Activated T-cell treated with anti-CD3 and anti-CD28 coated beads, Interleukin-2, amount 50 U/mL, for 72 hours (primary cell): ENCODE results near the gene PRKCE. TPM values are rescaled to one million over a fixed set of nuclear protein-coding genes. Genes with fewer than 3 reads are reported as not detected.

Experiments used
- ATAC-seq, 2 donors: fragments of 150-1000 bp; cut with Tn5 transposase; replicated peaks in 1 of 2; 2 replicates each; pipeline ENCODE4 v1.10.0; 2021; ENCODE audit warnings: moderate library complexity in 2 of 2, mild to moderate bottlenecking in 1 of 2
- DNase-seq, 2 donors: peaks; one replicate each; pipeline ENCODE4 v3.0.0; 2021 to 2022; ENCODE audit warnings: mixed read lengths in 1 of 2
- H3K27ac Mint-ChIP-seq: one replicate; pipeline ENCODE4 v1.8.0; 2022; ENCODE audit warnings: mild to moderate bottlenecking, moderate library complexity, mixed read lengths
- H3K27me3 Mint-ChIP-seq: one replicate; pipeline ENCODE4 v1.8.0; 2022; ENCODE audit warnings: low read depth, mixed read lengths
- H3K36me3 Mint-ChIP-seq, 2 donors: one replicate each; pipeline ENCODE4 v1.8.0; 2022; ENCODE audit warnings: mixed read lengths in 2 of 2, mild to moderate bottlenecking in 1 of 2; ENCODE audit not compliant: insufficient read depth in 2 of 2
- H3K4me1 Mint-ChIP-seq: one replicate; pipeline ENCODE4 v1.8.0; 2022; ENCODE audit warnings: low read depth, mixed read lengths
- H3K4me3 Mint-ChIP-seq, 2 donors: one replicate each; pipeline ENCODE4 v1.8.0; 2022; ENCODE audit warnings: mild to moderate bottlenecking in 2 of 2, mixed read lengths in 2 of 2, moderate library complexity in 2 of 2
- H3K9me3 Mint-ChIP-seq, 2 donors: one replicate each; pipeline ENCODE4 v1.8.0; 2022; ENCODE audit warnings: mixed read lengths in 2 of 2
- total RNA-seq, 2 donors: library from RNA; stranded (reverse); gene quantifications; one replicate each; pipeline ENCODE4 v1.2.3, GENCODE V29; 2022

The PRKCE gene
- total RNA-seq, 2 donors from 2014 or later: 19.3 to 35.3 TPM

DNA sequence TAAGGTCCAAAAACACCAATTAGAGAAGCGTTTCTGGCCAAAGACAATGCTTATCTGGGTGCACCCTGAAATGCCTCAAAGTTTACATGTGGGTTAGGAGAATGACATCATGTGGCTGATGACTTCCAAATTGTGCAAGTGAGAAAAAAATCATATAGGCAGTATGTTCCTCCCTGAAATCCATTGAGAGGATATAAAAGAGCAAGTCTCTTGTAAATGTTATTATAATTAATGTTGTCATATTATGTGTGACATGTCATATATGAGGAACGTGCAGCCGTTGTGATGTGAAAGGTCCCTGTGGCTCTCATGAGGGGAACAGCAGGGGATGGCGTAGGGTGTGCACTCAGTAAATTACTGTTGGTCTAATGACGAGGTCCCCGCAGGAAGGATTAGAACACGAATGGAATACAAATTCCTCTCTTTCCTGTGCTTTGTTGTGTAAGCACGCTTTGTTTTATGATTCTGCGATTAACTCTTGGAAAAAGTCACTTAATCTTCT lies 290.8 kb downstream of the PRKCE start:
- H3K27me3 Mint-ChIP-seq: no peaks in the 10 kb centered on the region
- H3K4me3 Mint-ChIP-seq: no peak overlapping the region
- H3K4me1 Mint-ChIP-seq: no peaks in the 10 kb centered on the region
- no peak for DNase-seq
- ATAC-seq: no peak
- no peaks in the 10 kb centered on the region for H3K36me3 Mint-ChIP-seq
- no peaks in the 10 kb centered on the region for H3K9me3 Mint-ChIP-seq
- H3K27ac Mint-ChIP-seq: no peak overlapping the region

GRCh38 chr2:45943219-45944044 lies 292.0 kb downstream of the PRKCE start:
- H3K27ac Mint-ChIP-seq: no peak overlapping the region

GRCh38 chr2:45944074-45944473 lies 292.6 kb downstream of the PRKCE start:
- DNase-seq (no peak), ATAC-seq (no peak)
- Mint-ChIP-seq H3K4me1 (no peaks in the 10 kb centered on the region), H3K9me3 (no peaks in the 10 kb centered on the region), H3K27ac (no peak overlapping the region), H3K36me3 (no peaks in the 10 kb centered on the region), H3K4me3 (no peak overlapping the region), H3K27me3 (no peaks in the 10 kb centered on the region)

More at GRCh38 chr2:45943219-45944044, 292.0 kb downstream of the PRKCE start:
- Mint-ChIP-seq H3K36me3 (no peaks in the 10 kb centered on the region), H3K9me3 (no peaks in the 10 kb centered on the region), H3K27me3 (no peaks in the 10 kb centered on the region), H3K4me3 (no peak overlapping the region), H3K4me1 (no peaks in the 10 kb centered on the region)
- no peak for ATAC-seq
- no peak for DNase-seq

DNA sequence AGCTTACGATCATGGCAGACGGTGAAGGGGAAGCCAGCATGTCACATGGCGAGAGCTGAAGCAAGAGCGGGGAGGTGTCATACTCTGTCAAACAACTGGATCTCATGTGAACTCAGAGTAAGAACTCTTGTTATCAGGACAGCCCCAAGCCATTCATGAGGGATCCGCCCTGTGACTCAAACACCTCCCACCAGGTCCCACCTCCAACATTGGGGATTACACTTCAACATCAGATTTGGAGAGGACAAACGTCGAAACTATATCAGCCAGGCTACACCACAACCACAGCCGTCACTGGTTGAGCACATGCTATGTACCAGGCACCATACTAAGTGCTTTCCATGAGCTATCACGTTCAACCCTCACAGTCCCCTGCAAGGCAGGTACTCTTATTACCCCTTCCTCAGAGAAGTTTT lies 293.8 kb downstream of the PRKCE start:
- no peak for ATAC-seq
- no peaks in the 10 kb centered on the region for H3K4me1 Mint-ChIP-seq
- DNase-seq: no peak
- no peaks in the 10 kb centered on the region for H3K36me3 Mint-ChIP-seq
- H3K27ac Mint-ChIP-seq: no peak overlapping the region
- H3K27me3 Mint-ChIP-seq: no peaks in the 10 kb centered on the region
- no peak overlapping the region for H3K4me3 Mint-ChIP-seq
- H3K9me3 Mint-ChIP-seq: no peaks in the 10 kb centered on the region

DNA sequence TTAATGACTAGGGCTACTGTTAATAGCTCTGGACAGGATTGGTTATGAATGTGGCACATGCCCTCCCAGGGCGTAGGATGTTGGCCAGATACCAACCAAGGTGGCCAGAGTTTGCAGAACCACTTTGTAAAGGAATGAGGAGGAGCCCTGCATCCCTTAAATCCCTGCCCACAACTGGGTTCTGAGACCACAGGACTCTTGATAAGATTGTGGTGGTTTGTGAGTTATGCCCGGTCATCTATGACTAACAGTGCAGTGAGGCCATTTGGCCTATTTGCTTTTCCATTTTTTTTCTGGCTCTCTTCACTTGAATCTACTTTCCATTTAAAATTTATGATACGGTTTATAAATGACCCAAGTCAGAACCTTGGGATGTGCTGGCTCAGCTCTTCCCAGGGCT lies 294.5 kb downstream of the PRKCE start:
- ATAC-seq (no peak), DNase-seq (no peak)
- Mint-ChIP-seq H3K4me3 (no peak overlapping the region), H3K27me3 (no peaks in the 10 kb centered on the region), H3K27ac (no peak overlapping the region), H3K36me3 (no peaks in the 10 kb centered on the region), H3K9me3 (no peaks in the 10 kb centered on the region), H3K4me1 (no peaks in the 10 kb centered on the region)

DNA sequence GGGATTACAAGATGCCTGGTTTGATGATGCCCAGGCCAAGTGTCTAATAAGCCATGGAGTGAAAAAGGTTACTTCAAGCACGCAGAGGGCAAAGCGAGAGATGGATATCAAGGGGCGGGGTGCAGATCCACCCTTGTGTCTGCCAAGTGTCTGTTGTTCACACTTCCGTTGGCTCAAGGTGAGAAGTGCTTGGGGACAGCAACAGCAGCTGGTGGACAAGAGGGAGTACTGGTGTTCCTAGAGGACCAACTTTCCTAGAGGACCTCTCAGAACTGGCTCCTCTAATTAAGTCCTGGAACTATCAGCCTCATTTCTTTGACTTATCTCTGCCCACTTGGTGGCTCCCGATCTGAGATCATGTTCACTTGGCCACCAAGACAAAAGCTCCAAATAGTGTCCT lies 299.1 kb downstream of the PRKCE start:
- Mint-ChIP-seq H3K27ac (no peak overlapping the region), H3K36me3 (no peaks in the 10 kb centered on the region), H3K27me3 (no peaks in the 10 kb centered on the region), H3K4me3 (no peak overlapping the region), H3K9me3 (no peaks in the 10 kb centered on the region), H3K4me1 (no peaks in the 10 kb centered on the region)
- no peak for DNase-seq
- ATAC-seq: no peak

GRCh38 chr2:45951025-45951727 lies 299.7 kb downstream of the PRKCE start:
- no peaks in the 10 kb centered on the region for H3K9me3 Mint-ChIP-seq
- ATAC-seq: no peak

DNA sequence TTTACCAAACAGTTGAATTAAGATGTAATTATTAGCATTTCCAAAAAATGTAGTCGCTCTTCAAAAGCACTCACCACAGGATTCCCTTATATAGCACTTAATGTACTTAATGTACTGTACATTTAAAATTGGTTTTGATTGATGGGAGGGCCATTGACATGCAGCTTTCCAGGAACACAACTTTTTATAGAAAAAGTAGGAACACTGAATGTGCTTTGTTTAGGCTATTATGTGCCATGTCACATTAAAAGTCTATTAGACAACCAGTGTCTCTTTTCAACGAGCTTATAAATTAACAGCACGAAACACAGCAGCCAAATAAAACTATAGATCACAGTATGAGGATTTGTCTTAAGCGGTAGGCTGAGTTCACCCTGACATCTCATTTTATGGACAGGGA lies 301.1 kb downstream of the PRKCE start:
- no peak for ATAC-seq
- peak overlapping the region; percentile 29 for H3K27ac Mint-ChIP-seq
- no peaks in the 10 kb centered on the region for H3K27me3 Mint-ChIP-seq

More at GRCh38 chr2:45951025-45951727, 299.7 kb downstream of the PRKCE start:
- Mint-ChIP-seq H3K27me3 (no peaks in the 10 kb centered on the region), H3K4me3 (no peak overlapping the region), H3K27ac (no peak overlapping the region), H3K36me3 (no peaks in the 10 kb centered on the region), H3K4me1 (no peaks in the 10 kb centered on the region)
- DNase-seq: no peak

DNA sequence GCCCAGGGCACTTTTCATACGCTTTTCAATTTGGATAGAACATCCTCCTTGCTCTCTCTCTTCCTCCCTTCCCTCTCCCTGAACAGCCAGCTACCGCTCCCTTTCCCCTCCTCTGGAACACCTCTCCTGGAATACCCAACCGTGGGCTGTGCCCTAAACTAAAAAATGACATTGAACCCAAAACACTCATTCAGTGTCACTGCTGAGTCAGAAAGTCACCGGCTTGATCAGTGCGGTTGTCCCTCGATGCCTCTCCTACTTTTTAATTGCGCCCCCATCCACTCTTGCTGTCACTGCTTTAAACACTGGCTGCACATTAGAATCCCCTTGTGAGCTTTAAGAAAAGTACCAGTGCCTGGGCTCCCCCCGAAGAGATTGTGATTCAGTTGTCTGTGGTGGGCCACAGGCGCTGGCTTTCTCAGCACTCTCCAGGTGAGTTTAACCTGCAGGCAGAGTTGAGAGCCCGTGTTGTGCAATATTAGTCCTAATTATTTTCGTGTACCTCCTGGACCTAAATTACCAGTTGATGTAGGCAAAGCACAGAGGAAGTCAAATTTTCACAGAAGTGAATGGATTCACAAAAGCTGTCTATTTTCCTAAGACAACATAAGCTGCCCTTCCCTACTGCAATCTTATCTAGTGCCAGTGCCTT lies 302.0 kb downstream of the PRKCE start:
- no peaks in the 10 kb centered on the region for H3K27me3 Mint-ChIP-seq
- H3K36me3 Mint-ChIP-seq: no peaks in the 10 kb centered on the region
- H3K9me3 Mint-ChIP-seq: no peaks in the 10 kb centered on the region
- no peak overlapping the region for H3K4me3 Mint-ChIP-seq
- H3K27ac Mint-ChIP-seq: no peak overlapping the region
- H3K4me1 Mint-ChIP-seq: no peaks in the 10 kb centered on the region
- ATAC-seq: no peak
- no peak for DNase-seq

More for the DNA sequence above, 301.1 kb downstream of the PRKCE start:
- no peak overlapping the region for H3K4me3 Mint-ChIP-seq
- no peak for DNase-seq
- H3K9me3 Mint-ChIP-seq: no peaks in the 10 kb centered on the region
- H3K4me1 Mint-ChIP-seq: no peaks in the 10 kb centered on the region
- H3K36me3 Mint-ChIP-seq: no peaks in the 10 kb centered on the region

DNA sequence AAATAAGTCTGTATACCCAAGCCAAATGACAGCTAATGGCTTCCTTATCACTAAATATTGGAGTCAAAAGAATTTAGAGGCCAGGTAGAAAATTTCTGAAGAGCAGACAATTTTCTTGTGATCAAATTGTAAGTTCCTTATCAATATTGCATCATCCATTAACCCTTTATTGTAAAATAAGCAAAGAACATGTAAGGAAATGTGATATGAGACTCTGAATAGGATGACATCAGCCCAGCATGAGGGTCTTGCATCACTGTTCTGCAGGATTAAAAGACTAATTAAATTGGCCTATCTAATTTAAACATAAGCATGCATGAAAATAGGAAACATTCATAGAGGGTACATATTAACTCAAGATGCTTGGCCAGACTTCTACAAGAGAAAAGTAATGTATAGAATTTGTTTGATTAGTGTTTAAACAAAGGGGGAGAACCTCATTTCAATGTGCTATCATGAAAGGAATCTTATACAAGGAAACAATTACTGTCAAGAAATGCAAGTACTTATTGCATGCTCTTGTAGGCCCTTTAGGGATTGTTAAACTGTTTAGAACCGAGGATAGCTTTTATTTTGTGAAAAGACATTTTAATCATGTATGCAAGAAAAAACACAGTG lies 302.9 kb downstream of the PRKCE start:
- H3K36me3 Mint-ChIP-seq: no peaks in the 10 kb centered on the region
- no peaks in the 10 kb centered on the region for H3K9me3 Mint-ChIP-seq
- H3K27me3 Mint-ChIP-seq: no peaks in the 10 kb centered on the region
- DNase-seq (no peak), ATAC-seq (no peak)
- H3K4me1 Mint-ChIP-seq: no peaks in the 10 kb centered on the region
- H3K4me3 Mint-ChIP-seq: no peak overlapping the region
- no peak overlapping the region for H3K27ac Mint-ChIP-seq

DNA sequence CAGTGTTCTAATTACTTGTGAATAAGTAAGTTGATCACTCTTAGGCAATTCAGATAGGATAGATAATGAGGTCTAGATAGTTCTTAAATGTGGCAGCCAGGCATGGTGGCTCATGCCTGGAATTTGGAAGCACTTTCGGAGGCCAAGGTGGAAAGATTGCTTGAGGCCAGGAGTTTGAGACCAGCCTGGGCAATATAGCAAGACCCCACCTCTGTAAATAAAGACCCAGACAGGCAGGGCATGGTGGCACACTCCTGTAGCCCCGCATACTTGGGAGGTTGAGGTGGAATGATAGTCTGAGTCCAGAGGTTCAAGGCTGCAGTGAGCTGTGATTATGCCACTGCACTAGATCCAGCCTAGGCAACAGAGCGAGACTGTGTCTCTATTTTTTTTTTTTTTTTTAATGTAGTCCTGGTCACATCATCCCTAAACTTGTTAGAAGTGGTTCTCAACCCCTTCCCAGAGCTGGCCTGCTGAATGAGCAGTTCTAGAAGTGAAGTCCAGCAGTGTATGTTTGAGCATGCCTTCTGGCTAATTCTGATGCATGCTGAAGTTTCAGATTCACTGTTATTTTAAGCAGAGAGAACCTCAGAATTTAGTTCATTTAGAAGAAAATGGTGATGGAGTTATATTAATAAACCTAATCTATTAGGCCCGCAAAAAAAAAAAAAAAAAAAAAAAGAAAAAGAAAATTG lies 306.2 kb downstream of the PRKCE start:
- no peaks in the 10 kb centered on the region for H3K9me3 Mint-ChIP-seq
- H3K36me3 Mint-ChIP-seq: no peaks in the 10 kb centered on the region
- ATAC-seq: no peak
- H3K27ac Mint-ChIP-seq: no peak overlapping the region
- no peaks in the 10 kb centered on the region for H3K4me1 Mint-ChIP-seq
- no peak for DNase-seq
- H3K4me3 Mint-ChIP-seq: no peak overlapping the region
- H3K27me3 Mint-ChIP-seq: no peaks in the 10 kb centered on the region

- DNase-seq: no peak
- Mint-ChIP-seq H3K4me1 (peaks cover 15% of the 10 kb centered on the region), H3K4me3 (no peak overlapping the region), H3K36me3 (no peaks in the 10 kb centered on the region), H3K27me3 (no peaks in the 10 kb centered on the region), H3K9me3 (no peaks in the 10 kb centered on the region), H3K27ac (no peak overlapping the region)
- no peak for ATAC-seq
Observed at GRCh38 chr2:45960057-45960863, 308.8 kb downstream of the PRKCE start.
